Activated CD8-positive, alpha-beta memory T cell treated with anti-CD3 and anti-CD28 coated beads, Interleukin-2, amount 50 U/mL, for 4 hours (primary cell): ENCODE data around the gene LRRC49.
"Not testable (repeated sequence)": the region's sequence is repeated elsewhere in the genome, so short reads cannot be mapped to it uniquely, and the experiment has no call there.

Source experiments
- DNase-seq: peaks from one replicate; pipeline ENCODE4 v3.0.0-alpha.2; 2020

LRRC49 gene

DNA sequence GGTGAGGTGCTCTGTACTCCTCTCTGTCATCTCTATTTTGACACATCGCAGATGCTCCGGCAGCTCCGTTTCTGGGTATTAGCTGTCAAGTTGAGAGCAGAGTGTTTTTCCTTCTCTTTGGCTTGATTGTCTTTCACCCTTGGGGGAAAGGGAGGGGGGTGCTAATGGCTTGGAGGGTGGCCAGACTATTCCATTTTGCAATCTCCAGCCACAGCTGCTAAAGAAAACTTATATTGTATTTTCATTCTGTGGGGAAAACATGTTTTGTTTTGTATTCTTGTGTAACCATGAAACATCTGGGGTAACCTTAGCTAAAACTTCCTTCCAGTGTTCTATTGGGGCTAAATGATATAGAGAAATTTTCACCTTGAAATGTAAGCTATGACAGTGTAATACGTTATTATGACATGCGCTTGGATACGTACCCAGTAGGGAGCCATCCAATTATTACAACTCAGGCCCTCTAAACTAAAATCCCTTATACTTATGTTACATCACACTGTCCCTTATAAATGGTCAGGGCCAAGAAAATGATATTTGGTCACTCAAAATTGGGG, 24.6 kb upstream of the LRRC49 start:
- DNase-seq: no peak

DNA sequence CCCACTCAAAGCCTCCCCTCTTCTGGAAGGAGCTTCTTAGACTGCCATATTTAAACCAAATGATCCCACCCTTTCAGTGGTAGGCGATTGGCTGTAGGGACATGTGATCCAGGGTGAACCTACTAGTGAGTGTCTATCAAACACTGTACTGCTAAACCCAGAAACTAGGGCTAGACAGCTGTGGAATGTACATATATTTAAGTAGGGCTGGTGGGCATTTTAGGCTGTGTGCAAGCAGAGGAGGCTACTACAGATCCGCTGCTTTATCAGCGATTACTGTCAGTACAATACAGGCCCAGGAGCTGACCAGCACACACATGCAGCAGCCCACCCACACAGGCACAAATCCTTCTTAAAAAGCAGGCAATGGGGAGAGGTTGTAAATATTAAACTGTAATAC, 23.3 kb upstream of the LRRC49 start:
- no peak for DNase-seq

DNA sequence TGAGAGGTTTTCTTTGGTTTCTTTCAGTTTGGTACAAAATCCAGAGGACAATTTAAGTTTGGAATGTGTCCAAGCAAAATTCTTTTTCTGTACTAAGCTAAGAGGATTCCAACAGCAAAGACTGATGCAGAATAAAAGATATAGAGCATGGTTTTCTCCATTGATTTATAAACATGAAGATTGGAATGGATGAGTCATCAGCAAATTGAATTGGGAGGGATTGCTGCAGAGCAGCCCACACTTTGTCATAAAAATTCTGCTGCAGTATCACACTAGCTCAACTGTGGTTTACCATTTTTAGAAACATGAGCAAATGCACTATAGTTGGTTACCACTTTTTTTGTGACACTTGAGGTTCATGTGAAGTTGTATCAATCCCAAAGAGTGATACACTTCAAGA, 22.6 kb upstream of the LRRC49 start:
- no peak for DNase-seq

DNA sequence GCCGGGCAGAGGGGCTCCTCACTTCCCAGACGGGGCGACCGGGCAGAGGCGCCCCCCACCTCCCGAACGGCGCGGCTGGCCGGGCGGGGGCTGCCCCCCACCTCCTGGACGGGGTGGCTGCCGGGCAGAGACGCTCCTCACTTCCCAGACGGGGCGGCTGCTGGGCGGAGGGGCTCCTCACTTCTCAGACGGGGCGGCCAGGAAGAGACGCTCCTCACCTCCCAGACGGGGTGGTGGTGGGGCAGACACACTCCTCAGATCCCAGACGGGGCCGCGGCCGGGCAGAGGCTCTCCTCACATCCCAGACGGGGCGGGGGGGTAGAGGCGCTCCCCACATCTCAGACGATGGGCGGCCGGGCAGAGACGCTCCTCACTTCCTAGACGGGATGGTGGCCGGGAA, 21.1 kb upstream of the LRRC49 start:
- not testable (repeated sequence) for DNase-seq

DNA sequence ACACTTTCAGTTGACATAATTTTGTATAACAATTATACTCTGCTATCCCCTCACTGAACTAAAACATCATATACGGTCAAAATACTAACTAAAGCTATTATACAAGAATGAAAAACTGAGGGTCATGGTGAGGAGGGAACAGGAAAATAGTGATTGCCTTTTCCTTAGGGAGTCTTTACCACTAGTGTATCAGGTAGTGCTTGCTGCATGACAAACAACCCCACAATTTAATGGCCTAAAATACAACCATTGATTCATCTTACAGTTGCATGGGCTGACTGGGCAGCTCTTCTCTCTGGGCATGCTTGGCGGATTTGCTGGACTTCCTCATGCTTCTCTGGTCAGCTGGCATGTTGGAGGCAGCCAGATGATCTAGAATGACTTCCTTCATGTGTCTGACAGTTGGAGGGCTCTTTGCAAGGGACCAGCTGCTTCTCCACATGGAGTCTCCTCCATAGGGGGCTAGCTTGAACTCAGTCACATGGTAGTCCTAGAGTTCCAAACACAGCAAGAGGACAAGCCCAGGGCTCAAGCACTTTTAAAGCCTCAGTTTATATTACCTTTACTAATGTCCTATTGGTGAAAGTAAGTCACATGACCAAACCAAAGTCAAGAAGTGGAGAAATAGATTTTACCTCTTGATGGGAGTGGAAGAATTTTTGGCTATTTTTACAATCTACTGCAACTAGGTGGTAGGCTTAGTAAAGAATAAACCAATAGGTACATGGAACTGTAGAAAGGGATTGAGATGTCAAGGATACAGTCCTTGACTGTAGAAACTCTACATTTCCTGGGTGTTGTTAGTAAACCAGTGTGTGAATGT, 19.2 kb upstream of the LRRC49 start:
- no peak for DNase-seq

- DNase-seq: no peak
Observed at GRCh38 chr15:70875001-70875782, 17.4 kb upstream of the LRRC49 start.

DNA sequence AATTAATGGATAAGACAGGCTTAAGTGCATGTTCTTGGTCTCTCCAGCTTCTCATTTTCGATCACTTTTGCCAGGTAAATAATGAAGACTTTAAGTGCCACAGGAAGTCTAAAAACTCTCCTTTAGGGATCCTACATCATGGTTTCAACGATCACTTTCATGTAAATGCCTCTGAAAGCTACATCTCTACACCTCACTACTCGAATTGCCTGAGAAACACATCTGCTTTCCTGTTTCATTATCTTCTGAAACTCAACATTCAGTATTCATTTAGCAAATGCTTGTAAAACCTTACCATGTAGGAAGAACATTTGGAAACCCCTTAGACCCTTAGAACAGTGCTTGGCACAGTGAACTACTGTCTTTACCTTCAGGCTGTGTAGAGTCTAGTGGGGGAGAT, 16.6 kb upstream of the LRRC49 start:
- no peak for DNase-seq

DNA sequence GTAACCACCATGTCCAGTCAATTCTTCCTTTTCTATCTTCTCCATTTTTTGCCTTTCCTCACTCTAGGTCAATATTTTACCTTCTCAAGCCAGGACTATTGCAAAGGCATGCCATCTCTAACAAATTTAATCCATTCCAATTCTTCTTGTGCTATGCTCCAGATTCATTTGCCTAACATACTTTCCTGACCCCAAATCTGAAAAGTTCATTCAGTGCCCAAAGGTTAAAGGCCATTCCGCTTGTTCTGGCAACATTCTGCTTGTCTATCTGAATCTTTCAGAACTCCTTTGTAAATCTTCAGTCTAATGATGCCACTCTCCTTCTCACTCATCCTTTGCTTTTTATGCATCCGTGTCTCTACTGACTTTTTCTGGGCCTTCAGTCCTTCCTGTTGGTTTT, 15.9 kb upstream of the LRRC49 start:
- DNase-seq: no peak

DNA sequence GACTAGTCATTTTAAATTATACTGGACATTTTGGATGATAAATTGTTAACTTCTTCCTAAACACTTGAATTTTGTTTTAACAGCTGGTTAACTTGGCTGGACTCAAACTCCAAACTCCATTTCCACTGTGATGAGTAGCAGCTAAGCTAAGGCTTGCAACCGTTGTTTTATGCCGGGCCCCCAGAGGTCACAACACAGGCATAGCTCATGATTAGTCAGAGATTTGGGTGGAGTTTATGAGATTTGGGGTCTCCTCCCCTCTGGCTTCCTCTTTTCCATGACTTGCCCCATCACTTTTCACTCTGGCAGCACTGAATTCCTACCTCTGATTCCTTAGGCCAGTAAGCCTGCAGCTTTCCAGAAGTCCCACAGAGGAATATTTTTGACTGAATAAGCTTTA, 13.2 kb upstream of the LRRC49 start:
- DNase-seq: no peak

DNA sequence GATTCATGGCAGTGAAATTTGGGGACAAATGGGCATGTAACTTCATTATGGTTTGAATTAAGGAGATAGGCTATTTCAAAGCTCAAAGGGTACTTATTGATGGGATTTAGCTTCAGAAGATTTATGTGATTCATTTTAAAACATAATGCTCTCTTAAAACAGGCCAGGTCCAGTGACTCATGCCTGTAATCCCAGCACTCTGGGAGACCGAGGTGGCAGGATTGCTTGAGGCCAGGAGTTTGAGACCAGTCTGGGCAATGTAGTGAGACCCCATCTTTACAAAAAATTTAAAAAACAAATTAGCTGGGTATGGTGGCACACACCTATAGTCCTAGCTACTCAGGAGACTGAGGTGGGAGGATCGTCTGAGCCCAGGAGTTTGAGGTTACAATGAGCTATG, 11.8 kb upstream of the LRRC49 start:
- no peak for DNase-seq

- DNase-seq: no peak
Observed at GRCh38 chr15:70882361-70882760, 10.3 kb upstream of the LRRC49 start.

DNA sequence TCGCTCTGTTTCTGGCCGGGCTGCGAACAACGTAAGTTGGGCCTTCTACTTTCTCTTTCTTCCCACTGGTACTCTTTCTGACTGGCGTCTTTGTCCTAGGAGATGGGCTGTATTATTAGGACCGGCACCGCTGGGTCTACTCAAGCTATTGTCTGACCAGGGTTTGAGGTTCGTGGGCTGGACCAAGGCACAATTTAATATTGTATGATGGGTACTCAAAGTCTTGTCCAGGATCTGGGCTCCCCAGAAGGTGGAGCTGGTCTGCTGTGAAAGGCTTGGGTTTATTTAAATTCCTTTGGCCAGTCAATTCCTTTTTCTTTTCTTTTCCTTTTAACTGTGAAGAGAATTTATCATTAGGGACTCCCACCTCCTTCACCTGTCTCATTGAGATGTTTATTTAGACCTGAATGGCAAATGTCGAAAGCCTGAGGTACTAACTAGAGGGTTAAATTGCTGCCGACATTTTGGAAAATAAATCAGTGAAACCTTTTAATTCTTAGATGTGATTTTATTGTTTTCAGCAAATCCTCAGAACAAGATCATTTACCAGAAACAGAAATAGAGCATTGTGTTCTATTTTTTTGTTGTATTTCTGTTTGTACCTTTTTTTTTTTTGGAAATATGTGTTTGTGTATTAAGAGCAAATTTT, 410 bp downstream of the LRRC49 start:
- DNase-seq: no peak

DNA sequence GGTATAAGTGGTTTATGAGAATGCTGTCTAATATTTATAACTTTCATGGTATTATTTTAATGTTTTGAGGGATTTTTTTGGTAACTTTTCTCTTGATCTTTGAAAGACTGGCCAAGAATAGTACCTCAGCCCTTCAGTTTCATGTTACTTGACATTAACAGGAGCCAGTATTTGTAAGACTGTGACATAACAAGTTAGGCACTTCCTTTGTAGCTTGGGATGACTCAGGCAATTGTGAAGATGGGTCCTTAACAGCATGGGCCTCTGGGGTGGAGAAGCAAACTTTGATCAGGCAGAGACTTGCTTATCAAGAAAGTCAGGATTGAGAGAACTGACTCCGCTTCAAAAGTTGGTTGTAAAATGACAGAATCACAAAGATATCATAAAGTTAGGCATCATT, 9.5 kb downstream of the LRRC49 start:
- DNase-seq: no peak

DNA sequence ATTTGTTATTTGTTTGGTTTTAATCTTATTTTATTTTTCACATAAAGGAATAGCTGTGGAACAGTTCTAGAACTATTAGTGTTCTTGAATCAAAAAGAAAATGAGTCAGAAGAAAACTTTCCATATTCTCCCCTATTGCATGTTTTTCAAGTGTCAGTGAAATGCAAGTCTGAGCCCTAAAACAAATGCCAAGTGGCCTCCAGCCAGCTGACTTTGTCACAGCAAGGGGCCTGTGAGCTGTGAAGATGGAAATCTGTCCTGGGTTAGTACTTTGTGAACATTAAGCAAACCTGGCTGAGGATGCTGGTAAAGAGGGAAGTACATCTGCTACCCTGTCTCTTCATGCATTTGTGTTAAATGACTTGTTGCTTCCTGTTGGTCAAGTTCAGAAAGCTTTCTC, 14.2 kb downstream of the LRRC49 start:
- DNase-seq: no peak

DNA sequence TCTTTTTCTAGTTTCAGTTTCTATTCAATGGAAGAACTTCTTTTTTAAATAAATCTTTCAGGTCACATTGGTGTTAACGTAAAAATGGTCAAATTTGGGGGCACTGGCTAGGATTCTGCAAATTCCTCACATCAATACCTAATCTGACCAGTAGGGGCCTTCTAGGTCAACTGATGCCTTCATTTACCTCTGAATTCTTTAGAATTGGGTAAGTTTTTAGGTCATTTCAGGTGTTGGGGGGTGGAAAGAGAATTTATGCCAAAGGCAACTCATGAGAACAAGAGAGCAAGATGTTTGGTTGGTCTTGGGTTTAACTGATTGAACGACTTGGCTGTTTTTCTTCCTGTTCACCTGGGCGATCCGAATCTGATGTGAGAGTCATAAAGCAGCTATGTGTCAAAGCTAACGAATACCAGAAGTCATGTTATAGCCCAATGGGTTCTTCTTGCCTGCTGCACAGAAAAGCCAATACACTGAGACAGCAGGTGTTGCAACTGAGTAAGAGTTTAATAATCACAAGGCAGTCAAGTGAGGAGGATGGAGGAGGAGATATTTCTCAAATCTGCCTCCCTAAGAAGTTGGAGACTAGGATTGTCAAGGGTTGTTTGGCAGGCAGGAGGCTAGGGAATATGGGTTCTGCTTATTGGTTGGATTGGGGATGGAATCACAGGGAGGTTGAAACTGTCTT, 15.3 kb downstream of the LRRC49 start:
- DNase-seq: no peak

DNA sequence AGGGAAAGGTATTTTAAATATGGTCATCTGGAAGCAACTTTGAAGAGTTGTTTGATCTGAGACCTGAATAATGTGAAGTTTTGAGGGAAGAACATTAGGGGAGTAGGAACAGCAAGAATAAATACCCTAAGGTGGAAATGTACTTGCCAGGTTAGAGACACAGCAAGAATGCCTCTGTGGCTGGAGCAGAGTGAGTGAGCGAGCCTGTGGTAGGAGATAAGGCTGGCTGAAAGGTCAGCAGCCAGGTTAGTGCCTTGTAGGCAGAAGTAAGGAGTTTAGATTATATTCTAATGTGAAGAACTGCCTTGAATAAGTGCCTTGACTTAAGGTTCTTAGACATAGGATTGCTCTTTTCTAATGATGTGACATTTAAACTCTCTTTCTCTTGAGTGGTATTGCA, 18.3 kb downstream of the LRRC49 start:
- DNase-seq: no peak

- DNase-seq: no peak
Observed at GRCh38 chr15:70912187-70912586, 19.6 kb downstream of the LRRC49 start.

GRCh38 chr15:70916531-70916930, 23.9 kb downstream of the LRRC49 start:
- DNase-seq: no peak

- no peak for DNase-seq
Observed at GRCh38 chr15:70917955-70918354, 25.3 kb downstream of the LRRC49 start.

GRCh38 chr15:70920981-70921696, 28.5 kb downstream of the LRRC49 start:
- DNase-seq: no peak

DNA sequence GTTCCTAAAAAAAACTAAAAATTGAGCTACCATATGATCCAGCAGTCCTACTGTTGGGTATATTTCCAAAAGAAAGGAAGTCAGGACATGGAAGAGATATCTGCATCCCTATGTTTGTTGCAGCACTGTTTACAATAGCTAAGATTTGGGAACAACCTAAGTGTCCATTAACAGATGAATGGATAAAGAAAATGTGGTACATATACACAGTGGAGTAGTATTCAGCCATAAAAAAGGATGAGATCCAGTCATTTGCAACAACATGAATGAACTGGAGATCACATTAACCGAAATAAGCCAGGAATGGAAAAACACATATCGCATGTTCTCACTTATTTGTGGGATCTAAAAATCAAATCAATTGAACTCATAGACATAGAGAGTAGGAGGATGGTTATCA, 29.5 kb downstream of the LRRC49 start:
- no peak for DNase-seq
